IPS-NIHi11 (cell line): ENCODE results near the gene SETD3.

ENCODE experiments used
- DNase-seq: peaks from one replicate; pipeline ENCODE4 v3.0.0; 2012; ENCODE audit warnings: mixed read lengths, low spot score

The SETD3 gene

GRCh38 chr14:99479906-99480869 is at the start of gene SETD3:
SETD3 (minus strand) TSS chr14:99480859; CDS start chr14:99465805, 15,054 bp downstream.
- DNase-seq, result peak; percentile 60

GRCh38 chr14:99529899-99530298 is 49.2 kb upstream of the SETD3 start:
- no peak for DNase-seq

GRCh38 chr14:99527427-99528076 is 46.9 kb upstream of the SETD3 start:
- DNase-seq, result no peak

- DNase-seq, result no peak
Observed at GRCh38 chr14:99527026-99527425, 46.4 kb upstream of the SETD3 start.

GRCh38 chr14:99525699-99526080 is 45.0 kb upstream of the SETD3 start:
- no peak for DNase-seq

- peak; percentile 64 for DNase-seq
Observed at GRCh38 chr14:99524804-99525698, 44.4 kb upstream of the SETD3 start.

GRCh38 chr14:99524091-99524661 is 43.5 kb upstream of the SETD3 start:
- no peak for DNase-seq

GRCh38 chr14:99523704-99524055 is 43.0 kb upstream of the SETD3 start:
- DNase-seq, result no peak

GRCh38 chr14:99522934-99523703 is 42.5 kb upstream of the SETD3 start:
- no peak for DNase-seq

GRCh38 chr14:99522457-99522891 is 41.8 kb upstream of the SETD3 start:
- no peak for DNase-seq

- no peak for DNase-seq
Observed at GRCh38 chr14:99522025-99522401, 41.4 kb upstream of the SETD3 start.

- no peak for DNase-seq
Observed at GRCh38 chr14:99521176-99522024, 40.7 kb upstream of the SETD3 start.

GRCh38 chr14:99520571-99521081 is 40.0 kb upstream of the SETD3 start:
- DNase-seq, result no peak

GRCh38 chr14:99519931-99520421 is 39.3 kb upstream of the SETD3 start:
- no peak for DNase-seq

- DNase-seq, result no peak
Observed at GRCh38 chr14:99519347-99519881, 38.8 kb upstream of the SETD3 start.

GRCh38 chr14:99518441-99519346 is 38.0 kb upstream of the SETD3 start:
- DNase-seq, result peak; percentile 93

GRCh38 chr14:99517643-99518381 is 37.2 kb upstream of the SETD3 start:
- DNase-seq, result no peak
